Muscle of leg (tissue), 11 donors: Measurements from ENCODE around the gene LTBP1. TPM values are rescaled to one million over a fixed set of nuclear protein-coding genes. Genes with fewer than 3 reads are reported as not detected.
A peak's percentile ranks its signal among the peaks of the same experiment; 100 is the strongest.

Experiments used
- DNase-seq: peaks from one replicate; pipeline ENCODE4 v3.0.0; 2013
- H3K27ac ChIP-seq: one replicate; pipeline ENCODE4 v1.5.1; 2013; ENCODE audit warnings: mild to moderate bottlenecking, low read length, control low read depth
- H3K27me3 ChIP-seq: one replicate; pipeline ENCODE4 v1.6.1; 2013; ENCODE audit warnings: low read length; ENCODE audit not compliant: control insufficient read depth, insufficient read depth
- H3K36me3 ChIP-seq: one replicate; pipeline ENCODE4 v1.6.1; 2013; ENCODE audit warnings: low read length; ENCODE audit not compliant: control insufficient read depth, insufficient read depth
- H3K4me1 ChIP-seq: one replicate; pipeline ENCODE4 v1.6.1; 2013; ENCODE audit warnings: low read length; ENCODE audit not compliant: control insufficient read depth, insufficient read depth
- H3K4me3 ChIP-seq: one replicate; pipeline ENCODE4 v1.5.1; 2013; ENCODE audit warnings: low read length, control low read depth
- H3K9me3 ChIP-seq: replicated peaks from 2 replicates; pipeline ENCODE4 v1.6.1; 2013; ENCODE audit warnings: low read depth, low read length; ENCODE audit not compliant: control insufficient read depth
- WGBS: methylation state at CpG from one replicate; pipeline ENCODE4 v1.1.5; 2013; ENCODE audit warnings: missing lambda C conversion rate; ENCODE audit not compliant: insufficient coverage; 5-methylcytosine and 5-hydroxymethylcytosine counted together
- polyA plus RNA-seq, 8 donors: library from polyadenylated mRNA; unstranded; fragments of 120-200 nt; gene quantifications; one replicate each; pipeline versions ENCODE4 v1.2.1 to v1.2.3, GENCODE V29; 2013; ENCODE audit warnings: inconsistent platforms in 1 of 8, low replicate concordance in 1 of 8; ENCODE audit not compliant: insufficient read length in 8 of 8, insufficient read depth in 1 of 8
- total RNA-seq: library from RNA; stranded (reverse); fragments of 120-200 nt; gene quantifications from one replicate; pipeline ENCODE4 v1.2.4, GENCODE V29; 2013

Gene LTBP1
- total and polyA plus RNA-seq, 9 donors = 37.5 to 87.3 (median 57.9) TPM

DNA sequence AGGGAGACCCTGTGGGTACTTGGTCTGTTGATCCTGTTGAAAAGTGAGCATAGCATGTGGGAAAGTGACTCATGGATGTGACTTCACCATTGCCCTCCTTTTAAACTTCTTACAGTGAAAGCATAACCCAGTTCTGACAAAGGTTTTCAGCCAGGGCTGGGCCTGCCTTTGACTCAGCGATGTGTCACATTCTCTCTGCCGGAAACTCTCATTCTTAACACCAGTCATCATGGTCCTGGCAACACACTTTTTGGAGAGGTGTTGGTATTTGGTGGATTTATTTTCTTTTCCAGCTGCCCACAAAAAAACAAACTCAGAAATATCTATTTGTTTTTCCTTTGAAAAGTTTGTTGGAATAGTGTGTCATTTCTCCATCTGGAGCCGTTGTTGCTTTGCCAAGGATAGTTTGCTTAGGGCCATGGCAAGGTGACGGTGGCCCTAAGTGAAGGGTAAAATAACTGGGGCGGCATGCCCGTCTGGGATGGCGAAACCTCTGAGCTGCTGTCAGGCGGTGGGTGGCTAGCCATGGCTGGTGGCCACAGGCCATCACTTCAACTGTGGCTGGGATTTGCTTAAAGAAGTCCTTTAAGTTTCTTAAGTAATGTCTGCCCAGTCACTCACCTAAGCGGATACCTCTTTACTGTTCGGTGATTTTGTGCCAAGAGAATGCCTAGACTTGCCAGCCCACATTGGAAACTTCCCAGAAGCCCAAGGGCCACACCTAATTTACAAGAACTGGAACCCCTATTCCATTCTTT, 123.3 kb downstream of the LTBP1 start:
- WGBS = 94% methylated on average over 6 of the region's 10 CpGs
- H3K4me3 ChIP-seq = no peak overlapping the region
- H3K4me1 ChIP-seq = no peaks in the 10 kb centered on the region
- no peak for DNase-seq
- H3K9me3 ChIP-seq = no peaks in the 10 kb centered on the region
- no peak overlapping the region for H3K27ac ChIP-seq
- H3K27me3 ChIP-seq = no peaks in the 10 kb centered on the region
- no peaks in the 10 kb centered on the region for H3K36me3 ChIP-seq

DNA sequence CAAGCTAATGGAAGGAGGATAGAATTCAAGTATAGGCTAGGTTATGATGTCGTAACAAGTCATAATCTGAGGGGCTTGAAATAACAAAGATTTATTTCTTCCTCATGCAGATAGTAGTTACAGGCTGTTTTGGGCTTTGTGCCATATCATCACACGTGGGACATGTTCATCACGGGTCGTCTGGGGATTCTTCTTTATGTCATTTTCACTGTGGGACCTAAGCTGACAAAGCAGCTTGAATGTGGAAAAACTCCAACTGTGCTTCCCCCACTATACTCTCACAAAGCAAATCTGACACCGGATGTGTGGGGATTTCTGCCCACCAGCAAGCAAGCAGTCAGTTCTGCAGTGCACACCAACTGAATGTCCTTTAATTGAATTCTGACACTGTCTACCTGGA, 124.8 kb downstream of the LTBP1 start:
- Histone ChIP-seq H3K27ac (no peak overlapping the region), H3K27me3 (no peaks in the 10 kb centered on the region), H3K4me1 (no peaks in the 10 kb centered on the region), H3K9me3 (no peaks in the 10 kb centered on the region), H3K36me3 (no peaks in the 10 kb centered on the region), H3K4me3 (no peak overlapping the region)
- DNase-seq = no peak
- WGBS = 30% methylated on average over 4 of the region's 5 CpGs

DNA sequence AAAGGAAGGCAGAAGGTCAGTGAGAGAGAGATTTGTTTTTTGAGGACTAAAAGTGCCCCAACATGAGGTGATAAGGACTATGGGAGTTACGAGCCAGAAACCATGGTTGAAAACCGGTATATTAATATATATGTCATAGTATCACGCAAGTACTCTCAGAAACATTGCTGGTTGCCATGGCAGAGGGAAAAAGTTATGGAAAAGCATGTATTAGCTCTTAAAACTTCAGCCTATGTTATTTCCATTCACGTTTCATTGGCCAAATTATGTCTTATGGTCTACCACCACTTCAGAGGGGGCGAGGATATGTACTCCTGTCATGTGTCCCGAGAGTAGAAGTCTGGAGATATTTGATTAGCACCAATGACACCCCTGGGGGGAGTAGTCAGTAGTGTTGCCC, 125.9 kb downstream of the LTBP1 start:
- Histone ChIP-seq H3K9me3 (no peaks in the 10 kb centered on the region), H3K27me3 (no peaks in the 10 kb centered on the region), H3K36me3 (no peaks in the 10 kb centered on the region), H3K4me1 (no peaks in the 10 kb centered on the region), H3K27ac (no peak overlapping the region), H3K4me3 (no peak overlapping the region)
- 90% methylated on average over 2 of the region's 6 CpGs for WGBS
- DNase-seq = peak; percentile 69

DNA sequence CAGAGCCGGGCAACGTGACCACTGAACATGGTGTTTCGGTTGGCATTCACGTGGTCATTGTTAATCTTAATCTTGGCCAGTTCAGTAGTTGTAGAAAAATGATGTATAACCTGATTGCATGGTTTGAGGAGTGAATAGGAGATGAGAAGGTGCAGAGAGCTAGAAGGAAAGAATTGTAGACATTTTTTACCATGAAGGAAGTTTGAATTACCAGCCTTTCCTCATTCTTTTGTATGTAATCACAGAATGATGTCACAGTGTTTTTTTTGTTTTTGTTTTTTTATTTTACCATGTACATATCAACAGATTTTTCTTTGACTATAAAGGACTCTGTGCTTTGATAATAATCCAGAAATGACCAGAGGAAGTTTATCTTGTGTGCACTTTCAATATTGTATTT, 126.3 kb downstream of the LTBP1 start:
- Histone ChIP-seq H3K36me3 (no peaks in the 10 kb centered on the region), H3K9me3 (no peaks in the 10 kb centered on the region), H3K27me3 (no peaks in the 10 kb centered on the region), H3K4me1 (no peaks in the 10 kb centered on the region), H3K27ac (no peak overlapping the region), H3K4me3 (no peak overlapping the region)
- DNase-seq = no peak
- WGBS = 89% methylated on average over 4 of the region's 4 CpGs

DNA sequence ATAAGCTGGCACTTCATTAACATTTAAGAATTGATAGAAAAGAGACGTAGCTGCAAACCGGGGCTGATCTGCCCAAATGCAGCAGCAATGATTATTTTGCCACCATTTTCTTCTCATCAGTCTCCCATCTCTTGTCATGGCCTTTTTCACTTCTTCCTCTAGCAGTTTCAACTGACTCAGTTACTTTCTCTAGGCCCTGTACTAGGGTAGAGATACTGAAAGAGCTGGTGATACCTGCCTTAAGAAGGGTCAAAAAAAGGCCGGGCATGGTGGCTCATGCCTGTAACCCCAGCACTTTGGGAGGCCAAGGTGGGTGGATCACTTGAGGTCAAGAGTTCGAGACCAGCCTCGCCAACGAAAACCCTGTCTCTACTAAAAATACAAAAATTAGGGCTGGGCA, 127.4 kb downstream of the LTBP1 start:
- Histone ChIP-seq H3K4me1 (no peaks in the 10 kb centered on the region), H3K4me3 (no peak overlapping the region), H3K36me3 (no peaks in the 10 kb centered on the region), H3K9me3 (no peaks in the 10 kb centered on the region), H3K27me3 (no peaks in the 10 kb centered on the region), H3K27ac (no peak overlapping the region)
- DNase-seq = no peak
- 89% methylated on average over 6 of the region's 6 CpGs for WGBS

DNA sequence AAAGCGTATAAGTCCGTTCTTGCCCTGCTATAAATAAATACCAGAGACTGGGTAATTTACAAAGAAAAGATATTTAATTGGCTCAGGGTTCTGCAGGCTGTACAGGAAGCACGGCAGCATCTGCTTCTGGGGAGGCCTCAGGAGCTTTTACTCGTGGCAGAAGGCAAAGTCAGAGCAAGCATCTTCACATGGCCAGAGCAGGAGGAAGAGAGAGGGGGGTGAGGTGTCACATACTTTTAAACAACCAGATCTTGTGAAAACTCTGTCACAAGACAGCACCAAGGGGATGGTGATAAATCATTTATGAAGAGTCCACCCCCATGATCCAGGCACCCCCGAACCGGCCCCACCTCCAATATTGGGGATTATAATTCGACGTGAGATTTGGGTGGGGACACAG, 130.6 kb downstream of the LTBP1 start:
- no CpG with 5 or more reads among the region's 8 CpGs for WGBS
- DNase-seq = no peak
- Histone ChIP-seq H3K4me3 (no peak overlapping the region), H3K9me3 (no peaks in the 10 kb centered on the region), H3K27ac (no peak overlapping the region), H3K4me1 (no peaks in the 10 kb centered on the region), H3K36me3 (no peaks in the 10 kb centered on the region), H3K27me3 (no peaks in the 10 kb centered on the region)

DNA sequence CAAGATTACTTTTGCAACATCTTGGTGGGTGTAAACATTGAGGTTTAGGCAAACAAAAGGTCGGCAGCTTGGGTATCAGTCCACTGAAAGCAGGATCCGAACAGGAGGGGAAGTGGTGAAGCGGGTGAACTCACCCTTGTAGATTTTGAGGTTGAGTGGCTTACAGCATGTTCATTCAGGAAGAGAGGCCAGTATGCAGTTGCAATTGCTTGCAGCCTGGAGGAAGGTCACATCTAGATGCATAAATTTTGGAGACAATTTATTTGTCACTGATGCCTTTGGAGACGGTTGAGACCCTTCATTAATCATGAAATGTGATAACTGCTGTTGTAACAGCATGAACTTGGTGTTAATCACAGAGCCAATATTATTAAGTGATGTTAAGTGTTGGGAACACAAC, 131.1 kb downstream of the LTBP1 start:
- Histone ChIP-seq H3K36me3 (no peaks in the 10 kb centered on the region), H3K4me3 (no peak overlapping the region), H3K27me3 (no peaks in the 10 kb centered on the region), H3K4me1 (no peaks in the 10 kb centered on the region), H3K9me3 (no peaks in the 10 kb centered on the region), H3K27ac (no peak overlapping the region)
- WGBS = 83% methylated on average over 3 of the region's 4 CpGs
- no peak for DNase-seq

DNA sequence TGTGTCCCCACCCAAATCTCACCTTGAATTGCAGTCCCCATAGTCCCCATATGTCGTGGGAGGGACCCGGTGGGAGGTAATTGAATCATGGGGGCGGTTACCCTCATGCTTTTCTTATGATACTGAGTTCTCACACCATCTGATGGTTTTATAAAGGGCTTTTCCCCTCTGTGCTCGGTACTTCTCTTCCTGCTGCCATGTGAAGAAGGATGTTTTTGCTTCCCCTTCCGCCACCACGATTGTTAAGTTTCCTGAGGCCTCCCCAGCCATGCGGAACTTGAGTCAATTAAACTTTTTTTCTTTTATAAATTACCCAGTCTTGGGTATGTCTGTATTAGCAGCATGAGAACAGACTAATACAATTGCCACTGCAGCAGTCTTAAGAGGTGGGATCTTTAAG, 134.9 kb downstream of the LTBP1 start:
- WGBS = no CpG with 5 or more reads among the region's 7 CpGs
- DNase-seq = no peak
- no peaks in the 10 kb centered on the region for H3K27me3 ChIP-seq
- H3K4me1 ChIP-seq = peaks cover 11% of the 10 kb centered on the region
- no peak overlapping the region for H3K27ac ChIP-seq
- no peaks in the 10 kb centered on the region for H3K9me3 ChIP-seq
- no peaks in the 10 kb centered on the region for H3K36me3 ChIP-seq
- H3K4me3 ChIP-seq = no peak overlapping the region

DNA sequence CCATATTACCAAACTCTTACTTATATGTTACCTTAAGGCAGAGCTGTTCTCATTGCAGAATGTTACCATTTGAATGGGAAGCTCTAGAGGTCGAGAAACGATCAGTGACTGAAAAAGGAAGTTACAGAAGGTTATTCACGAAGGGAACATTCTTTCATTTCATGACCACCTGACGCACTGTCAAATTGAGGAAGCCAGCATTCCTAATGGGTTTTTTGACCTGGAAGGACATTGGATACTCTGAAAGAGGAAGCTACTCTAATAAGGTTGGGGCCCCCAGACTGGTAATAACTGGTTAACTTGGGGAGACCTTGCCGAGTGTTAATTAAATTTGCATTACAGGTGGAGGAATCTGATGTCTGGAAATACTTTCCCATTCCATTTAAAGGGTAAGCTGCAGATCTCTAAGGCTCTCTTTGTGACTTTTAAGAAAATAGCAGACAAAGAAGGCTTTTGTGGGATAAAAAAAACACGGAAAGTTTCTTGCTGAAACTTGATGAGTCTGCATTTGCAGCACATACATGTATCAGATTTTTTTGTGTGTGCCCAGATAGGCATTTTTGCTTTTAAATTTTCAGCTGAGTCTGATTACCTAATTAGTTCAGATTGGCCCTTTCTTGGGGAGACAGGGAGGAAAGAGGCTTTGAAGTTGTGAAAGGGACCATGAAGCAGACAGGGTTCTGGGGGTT, 137.1 kb downstream of the LTBP1 start:
- H3K27ac ChIP-seq = no peak overlapping the region
- no peak overlapping the region for H3K4me3 ChIP-seq
- no peaks in the 10 kb centered on the region for H3K27me3 ChIP-seq
- H3K9me3 ChIP-seq = no peaks in the 10 kb centered on the region
- H3K4me1 ChIP-seq = peaks cover 11% of the 10 kb centered on the region
- no peaks in the 10 kb centered on the region for H3K36me3 ChIP-seq
- DNase-seq = no peak
- 83% methylated on average over 1 of the region's 6 CpGs for WGBS

DNA sequence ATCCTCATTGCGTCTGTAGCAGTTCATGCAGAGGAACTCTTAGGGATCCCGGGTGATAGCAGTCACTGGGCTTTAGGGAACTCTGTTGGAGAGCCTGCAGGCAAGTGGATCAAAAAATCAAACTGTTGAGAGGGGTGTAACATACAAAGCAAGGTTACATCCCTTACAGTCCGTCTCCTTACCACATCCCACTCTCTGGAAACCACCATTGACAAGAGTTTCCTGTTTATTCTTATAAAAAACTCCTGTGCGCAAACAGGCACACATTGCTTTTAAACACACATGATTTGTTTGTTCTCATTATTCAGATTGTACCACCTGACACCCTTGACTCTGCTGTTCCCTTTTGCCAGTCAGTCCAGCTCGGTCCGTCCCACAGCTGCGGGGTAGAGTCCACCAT, 137.7 kb downstream of the LTBP1 start:
- H3K4me1 ChIP-seq = peaks cover 11% of the 10 kb centered on the region
- H3K27ac ChIP-seq = no peak overlapping the region
- no peak overlapping the region for H3K4me3 ChIP-seq
- no peaks in the 10 kb centered on the region for H3K9me3 ChIP-seq
- H3K36me3 ChIP-seq = no peaks in the 10 kb centered on the region
- no peaks in the 10 kb centered on the region for H3K27me3 ChIP-seq
- no peak for DNase-seq
- 100% methylated on average over 1 of the region's 7 CpGs for WGBS
